K562 (cell line): Measurements from ENCODE around the gene CDKN2C. TPM values are rescaled to one million over a fixed set of nuclear protein-coding genes. Genes with fewer than 3 reads are reported as not detected.
A peak's percentile ranks its signal among the peaks of the same experiment; 100 is the strongest.

Experiments
- ELF2 ChIP-seq: fragments of 250-450 bp; sonication (Bioruptor Pico); IDR thresholded peaks from 2 replicates; pipeline ENCODE4 v1.5.0; 2021; ENCODE audit warnings: mild to moderate bottlenecking
- HNRNPUL1 ChIP-seq: fragments of 200-400 bp; formaldehyde crosslinking; IDR thresholded peaks from 2 replicates; pipeline ENCODE4 v1.6.1; 2017; ENCODE audit warnings: low read length
- JUN ChIP-seq, 2 experiments: sonication (generic) in 1 of 2; formaldehyde crosslinking in 1 of 2; IDR thresholded peaks; 2 replicates each; pipeline versions ENCODE4 v1.6.1 to v1.8.0; 2012 to 2022; ENCODE audit warnings: borderline replicate concordance in 2 of 2, mild to moderate bottlenecking in 2 of 2, improper control_type of control experiment in 1 of 2, low read depth in 1 of 2, low read length in 1 of 2, missing genetic modification reagents in 1 of 2
- MXI1 ChIP-seq: IDR thresholded peaks from 2 replicates; pipeline ENCODE4 v1.6.1; 2011; ENCODE audit warnings: low read depth, mild to moderate bottlenecking, improper control_type of control experiment, low read length
- NR0B1 ChIP-seq: fragments of 450-650 bp; IDR thresholded peaks from one replicate; pipeline ENCODE4 v1.6.1; 2018; ENCODE audit warnings: mild to moderate bottlenecking, moderate library complexity; ENCODE audit not compliant: partially characterized antibody
- PYGO2 ChIP-seq: fragments of 450-650 bp; IDR thresholded peaks from 2 replicates; pipeline ENCODE4 v1.6.1; 2016; ENCODE audit warnings: mild to moderate bottlenecking, missing genetic modification characterization, moderate library complexity, missing compliant biosample characterization
- RFX1 ChIP-seq: fragments of 450-650 bp; IDR thresholded peaks from 2 replicates; pipeline ENCODE4 v1.6.1; 2016; ENCODE audit warnings: mild to moderate bottlenecking, moderate library complexity
- SMAD1 ChIP-seq: fragments of 150-350 bp; IDR thresholded peaks from 2 replicates; pipeline ENCODE4 v1.6.1; 2014; ENCODE audit warnings: low read length, low read depth; ENCODE audit not compliant: partially characterized antibody
- U2AF2 ChIP-seq: fragments of 200-400 bp; formaldehyde crosslinking; optimal IDR thresholded peaks from 2 replicates; pipeline ENCODE3; 2017; ENCODE audit warnings: low read depth, mild to moderate bottlenecking, low read length
- XRCC3 ChIP-seq: fragments of 450-650 bp; IDR thresholded peaks from 2 replicates; pipeline ENCODE4 v1.6.1; 2017; ENCODE audit warnings: mild to moderate bottlenecking, moderate library complexity
- YBX1 ChIP-seq: fragments of 450-650 bp; IDR thresholded peaks from 2 replicates; pipeline ENCODE4 v1.7.1; 2016; ENCODE audit warnings: mild to moderate bottlenecking
- ZNF431 ChIP-seq: sonication (generic); formaldehyde crosslinking; IDR thresholded peaks from 2 replicates; pipeline ENCODE4 v1.8.0; 2022; ENCODE audit warnings: mild to moderate bottlenecking, missing genetic modification reagents
- ZNF766 ChIP-seq: fragments of 200-800 bp; sonication (Bioruptor generic); conservative IDR thresholded peaks from 2 replicates; pipeline ENCODE4 v1.6.1; 2016; ENCODE audit warnings: missing genetic modification characterization, missing compliant biosample characterization
- ZSCAN32 ChIP-seq: fragments of 450-650 bp; formaldehyde crosslinking; IDR thresholded peaks from 2 replicates; pipeline ENCODE4 v1.4.0; 2020; ENCODE audit warnings: mild to moderate bottlenecking, moderate library complexity
- polyA plus RNA-seq, 8 experiments: library from polyadenylated mRNA; depleted of rRNA in 4 of 8; stranded (reverse) in 5 of 8; unstranded in 3 of 8; fragments of >200 nt; fragmentation: Nextera tagmentation in 2 of 8; fragmentation: Illumina TruSeq in 1 of 8; extraction: Ambion mirVana in 2 of 8; extraction: Trizol in 1 of 8; gene quantifications; 2 replicates each; pipeline versions ENCODE4 v1.2.1 to v1.2.3, GENCODE V29; 2011 to 2014; ENCODE audit warnings: inconsistent platforms in 1 of 8, missing spikeins in 1 of 8
- total RNA-seq, 7 experiments: library from RNA; depleted of rRNA in 6 of 7; stranded (reverse); fragments of >200 nt in 6 of 7; fragmentation: Illumina TruSeq in 2 of 7; extraction: Trizol in 2 of 7; gene quantifications; 2 replicates each; pipeline versions ENCODE4 v1.2.1 to v1.2.3, GENCODE V29; 2011 to 2021; ENCODE audit warnings: low replicate concordance in 1 of 7
- TF ChIP-seq, protein P1 (sequence below): fragments of 450-650 bp; IDR thresholded peaks from 2 replicates; pipeline ENCODE4 v1.6.1; 2017; ENCODE audit warnings: antibody characterized with exemption, mild to moderate bottlenecking
- TF ChIP-seq, protein P2 (sequence below): sonication (generic); formaldehyde crosslinking; IDR thresholded peaks from 2 replicates; pipeline ENCODE4 v1.8.1; 2023; ENCODE audit warnings: mild to moderate bottlenecking, missing genetic modification reagents
- TF ChIP-seq, protein P3 (sequence below), 2 experiments: fragments of 450-650 bp; IDR thresholded peaks; 2 replicates each; pipeline ENCODE4 v1.6.1; 2016
- TF ChIP-seq, protein P4 (sequence below): fragments of 450-650 bp; formaldehyde crosslinking; IDR thresholded peaks from 2 replicates; pipeline ENCODE4 v1.4.0; 2020; ENCODE audit warnings: mild to moderate bottlenecking

The CDKN2C gene
- total and polyA plus RNA-seq, 9 of the 15 experiments (the other 6 are each of a cell fraction or from before 2014, with no cell fraction given): 11.9 to 74.3 (median 45.9) TPM

DNA sequence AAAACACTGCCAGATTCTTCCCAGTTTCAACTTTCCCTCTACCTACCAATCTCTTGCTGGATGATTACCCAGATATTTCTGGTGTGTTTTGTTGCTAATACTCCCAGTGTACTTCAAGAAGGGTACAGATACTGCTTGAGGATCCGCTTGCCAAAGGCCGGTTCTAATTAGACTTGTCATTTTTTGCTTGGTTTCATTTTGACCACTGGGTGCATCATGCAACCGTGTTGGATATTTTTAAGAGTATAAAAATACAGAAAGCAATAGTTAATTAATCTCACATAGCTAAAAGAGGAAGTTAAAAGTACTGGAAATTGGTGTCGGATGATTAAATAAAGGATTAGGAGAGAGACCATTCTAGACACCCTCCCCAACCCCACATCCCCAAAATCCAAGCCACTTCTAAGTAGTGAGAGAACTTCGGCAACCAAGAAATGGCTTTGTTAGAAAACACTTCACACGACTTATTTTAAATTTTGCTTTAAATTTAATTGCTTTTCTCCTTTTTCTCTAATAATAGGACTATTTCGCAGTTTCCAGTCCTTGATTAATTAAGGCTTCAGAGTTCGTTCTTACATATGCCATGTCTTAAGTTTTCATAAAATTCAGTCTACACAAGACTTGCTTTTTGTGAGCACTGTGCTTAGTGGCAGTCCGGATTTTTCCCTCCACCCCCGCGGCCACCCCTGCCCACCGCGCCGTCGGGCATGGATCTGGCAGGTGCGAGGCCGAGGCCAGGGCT is 2.5 kb upstream of the CDKN2C start (continued):
- TF ChIP-seq JUN (IDR thresholded peaks at IDR 0.05; ENCODE audit: borderline replicate concordance, low read depth, low read length) (no peak), JUN (CRISPR knock-in tag; IDR thresholded peaks at IDR 0.05; ENCODE audit: borderline replicate concordance) (no peak), ELF2 (CRISPR knock-in tag) (no peak), ZSCAN32 (CRISPR knock-in tag) (no peak), MXI1 (no peak), ZNF766 (CRISPR knock-in tag) (no peak), ZNF431 (CRISPR knock-in tag) (no peak), SMAD1 (no peak), PYGO2 (tag) (peak; percentile 51; the same call in 1 of the 2 replicates), HNRNPUL1 (no peak), XRCC3 (no peak), YBX1 (no peak), U2AF2 (no peak), NR0B1 (no peak), RFX1 (no peak)
- TF ChIP-seq, protein P1, sequence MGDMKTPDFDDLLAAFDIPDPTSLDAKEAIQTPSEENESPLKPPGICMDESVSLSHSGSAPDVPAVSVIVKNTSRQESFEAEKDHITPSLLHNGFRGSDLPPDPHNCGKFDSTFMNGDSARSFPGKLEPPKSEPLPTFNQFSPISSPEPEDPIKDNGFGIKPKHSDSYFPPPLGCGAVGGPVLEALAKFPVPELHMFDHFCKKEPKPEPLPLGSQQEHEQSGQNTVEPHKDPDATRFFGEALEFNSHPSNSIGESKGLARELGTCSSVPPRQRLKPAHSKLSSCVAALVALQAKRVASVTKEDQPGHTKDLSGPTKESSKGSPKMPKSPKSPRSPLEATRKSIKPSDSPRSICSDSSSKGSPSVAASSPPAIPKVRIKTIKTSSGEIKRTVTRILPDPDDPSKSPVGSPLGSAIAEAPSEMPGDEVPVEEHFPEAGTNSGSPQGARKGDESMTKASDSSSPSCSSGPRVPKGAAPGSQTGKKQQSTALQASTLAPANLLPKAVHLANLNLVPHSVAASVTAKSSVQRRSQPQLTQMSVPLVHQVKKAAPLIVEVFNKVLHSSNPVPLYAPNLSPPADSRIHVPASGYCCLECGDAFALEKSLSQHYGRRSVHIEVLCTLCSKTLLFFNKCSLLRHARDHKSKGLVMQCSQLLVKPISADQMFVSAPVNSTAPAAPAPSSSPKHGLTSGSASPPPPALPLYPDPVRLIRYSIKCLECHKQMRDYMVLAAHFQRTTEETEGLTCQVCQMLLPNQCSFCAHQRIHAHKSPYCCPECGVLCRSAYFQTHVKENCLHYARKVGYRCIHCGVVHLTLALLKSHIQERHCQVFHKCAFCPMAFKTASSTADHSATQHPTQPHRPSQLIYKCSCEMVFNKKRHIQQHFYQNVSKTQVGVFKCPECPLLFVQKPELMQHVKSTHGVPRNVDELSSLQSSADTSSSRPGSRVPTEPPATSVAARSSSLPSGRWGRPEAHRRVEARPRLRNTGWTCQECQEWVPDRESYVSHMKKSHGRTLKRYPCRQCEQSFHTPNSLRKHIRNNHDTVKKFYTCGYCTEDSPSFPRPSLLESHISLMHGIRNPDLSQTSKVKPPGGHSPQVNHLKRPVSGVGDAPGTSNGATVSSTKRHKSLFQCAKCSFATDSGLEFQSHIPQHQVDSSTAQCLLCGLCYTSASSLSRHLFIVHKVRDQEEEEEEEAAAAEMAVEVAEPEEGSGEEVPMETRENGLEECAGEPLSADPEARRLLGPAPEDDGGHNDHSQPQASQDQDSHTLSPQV: peak; percentile 87
- TF ChIP-seq, protein P2, sequence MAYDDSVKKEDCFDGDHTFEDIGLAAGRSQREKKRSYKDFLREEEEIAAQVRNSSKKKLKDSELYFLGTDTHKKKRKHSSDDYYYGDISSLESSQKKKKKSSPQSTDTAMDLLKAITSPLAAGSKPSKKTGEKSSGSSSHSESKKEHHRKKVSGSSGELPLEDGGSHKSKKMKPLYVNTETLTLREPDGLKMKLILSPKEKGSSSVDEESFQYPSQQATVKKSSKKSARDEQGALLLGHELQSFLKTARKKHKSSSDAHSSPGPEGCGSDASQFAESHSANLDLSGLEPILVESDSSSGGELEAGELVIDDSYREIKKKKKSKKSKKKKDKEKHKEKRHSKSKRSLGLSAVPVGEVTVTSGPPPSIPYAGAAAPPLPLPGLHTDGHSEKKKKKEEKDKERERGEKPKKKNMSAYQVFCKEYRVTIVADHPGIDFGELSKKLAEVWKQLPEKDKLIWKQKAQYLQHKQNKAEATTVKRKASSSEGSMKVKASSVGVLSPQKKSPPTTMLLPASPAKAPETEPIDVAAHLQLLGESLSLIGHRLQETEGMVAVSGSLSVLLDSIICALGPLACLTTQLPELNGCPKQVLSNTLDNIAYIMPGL (CRISPR knock-in tag): no peak
- TF ChIP-seq, protein P3, sequence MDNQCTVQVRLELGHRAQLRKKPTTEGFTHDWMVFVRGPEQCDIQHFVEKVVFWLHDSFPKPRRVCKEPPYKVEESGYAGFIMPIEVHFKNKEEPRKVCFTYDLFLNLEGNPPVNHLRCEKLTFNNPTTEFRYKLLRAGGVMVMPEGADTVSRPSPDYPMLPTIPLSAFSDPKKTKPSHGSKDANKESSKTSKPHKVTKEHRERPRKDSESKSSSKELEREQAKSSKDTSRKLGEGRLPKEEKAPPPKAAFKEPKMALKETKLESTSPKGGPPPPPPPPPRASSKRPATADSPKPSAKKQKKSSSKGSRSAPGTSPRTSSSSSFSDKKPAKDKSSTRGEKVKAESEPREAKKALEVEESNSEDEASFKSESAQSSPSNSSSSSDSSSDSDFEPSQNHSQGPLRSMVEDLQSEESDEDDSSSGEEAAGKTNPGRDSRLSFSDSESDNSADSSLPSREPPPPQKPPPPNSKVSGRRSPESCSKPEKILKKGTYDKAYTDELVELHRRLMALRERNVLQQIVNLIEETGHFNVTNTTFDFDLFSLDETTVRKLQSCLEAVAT (IDR thresholded peaks at IDR 0.05): 0 out of 4 replicates have a peak, but pooled peaks of 1 of the 2 experiments have one; percentile 24
- TF ChIP-seq, protein P4, sequence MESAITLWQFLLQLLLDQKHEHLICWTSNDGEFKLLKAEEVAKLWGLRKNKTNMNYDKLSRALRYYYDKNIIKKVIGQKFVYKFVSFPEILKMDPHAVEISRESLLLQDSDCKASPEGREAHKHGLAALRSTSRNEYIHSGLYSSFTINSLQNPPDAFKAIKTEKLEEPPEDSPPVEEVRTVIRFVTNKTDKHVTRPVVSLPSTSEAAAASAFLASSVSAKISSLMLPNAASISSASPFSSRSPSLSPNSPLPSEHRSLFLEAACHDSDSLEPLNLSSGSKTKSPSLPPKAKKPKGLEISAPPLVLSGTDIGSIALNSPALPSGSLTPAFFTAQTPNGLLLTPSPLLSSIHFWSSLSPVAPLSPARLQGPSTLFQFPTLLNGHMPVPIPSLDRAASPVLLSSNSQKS (CRISPR knock-in tag): no peak
